ENCODE results near the gene BRICD5.

Gene BRICD5

GRCh38 chr16:2229632-2230250, 19.1 kb upstream of the BRICD5 start:
- no peak overlapping the region for H3K27ac ChIP-seq (ENCODE audit: low read length)
- peaks cover 48 to 49% of the 10 kb centered on the region in 2 donors for H3K36me3 ChIP-seq (ENCODE audit: control insufficient read depth in 2 of 2, insufficient read depth in 2 of 2, low read length in 2 of 2)
- H3K27me3 ChIP-seq (ENCODE audit: control insufficient read depth in 1 of 2, insufficient read depth in 2 of 2, low read length in 2 of 2): peaks cover 0 to 8% of the 10 kb centered on the region in 2 donors
- peaks cover 14% of the 10 kb centered on the region for H3K4me1 ChIP-seq (ENCODE audit: control insufficient read depth, insufficient read depth, low read length)
- H3K9me3 ChIP-seq (ENCODE audit: control insufficient read depth in 2 of 2, low read length in 2 of 2): no peaks in the 10 kb centered on the region
- H3K4me3 ChIP-seq (ENCODE audit: low read length in 2 of 2): no peak overlapping the region
- no peak overlapping the region for H3K9ac ChIP-seq (ENCODE audit: low read length in 2 of 2)

GRCh38 chr16:2229091-2229490, 18.4 kb upstream of the BRICD5 start:
- Histone ChIP-seq H3K27ac (ENCODE audit: low read length) (no peak overlapping the region), H3K27me3 (ENCODE audit: control insufficient read depth in 1 of 2, insufficient read depth in 2 of 2, low read length in 2 of 2) (peaks cover 0 to 8% of the 10 kb centered on the region in 2 donors), H3K9me3 (ENCODE audit: control insufficient read depth in 2 of 2, low read length in 2 of 2) (no peaks in the 10 kb centered on the region), H3K4me3 (ENCODE audit: low read length in 2 of 2) (no peak overlapping the region), H3K9ac (ENCODE audit: low read length in 2 of 2) (no peak overlapping the region), H3K4me1 (ENCODE audit: control insufficient read depth, insufficient read depth, low read length) (peaks cover 20% of the 10 kb centered on the region), H3K36me3 (ENCODE audit: control insufficient read depth in 2 of 2, insufficient read depth in 2 of 2, low read length in 2 of 2) (peaks cover 43 to 45% of the 10 kb centered on the region in 2 donors)

- peaks cover 0 to 6% of the 10 kb centered on the region in 2 donors for H3K27me3 ChIP-seq (ENCODE audit: control insufficient read depth in 1 of 2, insufficient read depth in 2 of 2, low read length in 2 of 2)
- H3K9ac ChIP-seq (ENCODE audit: low read length in 2 of 2): no peak overlapping the region
- H3K36me3 ChIP-seq (ENCODE audit: control insufficient read depth in 2 of 2, insufficient read depth in 2 of 2, low read length in 2 of 2): peaks cover 38 to 39% of the 10 kb centered on the region in 2 donors
- H3K4me3 ChIP-seq (ENCODE audit: low read length in 2 of 2): no peak overlapping the region
- H3K9me3 ChIP-seq (ENCODE audit: control insufficient read depth in 2 of 2, low read length in 2 of 2): no peaks in the 10 kb centered on the region
- H3K4me1 ChIP-seq (ENCODE audit: control insufficient read depth, insufficient read depth, low read length): peaks cover 23% of the 10 kb centered on the region
- no peak overlapping the region for H3K27ac ChIP-seq (ENCODE audit: low read length)
Measured at GRCh38 chr16:2228161-2228824, 17.6 kb upstream of the BRICD5 start.

- Histone ChIP-seq H3K27me3 (ENCODE audit: control insufficient read depth in 1 of 2, insufficient read depth in 2 of 2, low read length in 2 of 2) (peaks cover 0 to 2% of the 10 kb centered on the region in 2 donors), H3K4me3 (ENCODE audit: low read length in 2 of 2) (no peak overlapping the region), H3K9me3 (ENCODE audit: control insufficient read depth in 2 of 2, low read length in 2 of 2) (no peaks in the 10 kb centered on the region), H3K27ac (ENCODE audit: low read length) (no peak overlapping the region), H3K9ac (ENCODE audit: low read length in 2 of 2) (no peak overlapping the region), H3K4me1 (ENCODE audit: control insufficient read depth, insufficient read depth, low read length) (peaks cover 25% of the 10 kb centered on the region), H3K36me3 (ENCODE audit: control insufficient read depth in 2 of 2, insufficient read depth in 2 of 2, low read length in 2 of 2) (peaks cover 27 to 29% of the 10 kb centered on the region in 2 donors)
Measured at GRCh38 chr16:2226918-2227317, 16.3 kb upstream of the BRICD5 start.

- Histone ChIP-seq H3K36me3 (ENCODE audit: control insufficient read depth in 2 of 2, insufficient read depth in 2 of 2, low read length in 2 of 2) (peaks cover 21 to 23% of the 10 kb centered on the region in 2 donors), H3K9ac (ENCODE audit: low read length in 2 of 2) (no peak overlapping the region), H3K27ac (ENCODE audit: low read length) (no peak overlapping the region)
Measured at GRCh38 chr16:2226245-2226793, 15.7 kb upstream of the BRICD5 start.

GRCh38 chr16:2223942-2224486, 13.4 kb upstream of the BRICD5 start:
- Histone ChIP-seq H3K4me1 (ENCODE audit: control insufficient read depth, insufficient read depth, low read length) (peaks cover 24% of the 10 kb centered on the region), H3K27ac (ENCODE audit: low read length) (peak overlapping the region; percentile 55), H3K4me3 (ENCODE audit: low read length in 2 of 2) (peak overlapping the region; percentile 85 to 88), H3K27me3 (ENCODE audit: control insufficient read depth in 1 of 2, insufficient read depth in 2 of 2, low read length in 2 of 2) (no peaks in the 10 kb centered on the region), H3K9me3 (ENCODE audit: control insufficient read depth in 2 of 2, low read length in 2 of 2) (no peaks in the 10 kb centered on the region), H3K36me3 (ENCODE audit: control insufficient read depth in 2 of 2, insufficient read depth in 2 of 2, low read length in 2 of 2) (peaks cover 9 to 10% of the 10 kb centered on the region in 2 donors), H3K9ac (ENCODE audit: low read length in 2 of 2) (peak overlapping the region; percentile 83 to 87)

More at GRCh38 chr16:2226245-2226793, 15.7 kb upstream of the BRICD5 start:
- H3K9me3 ChIP-seq (ENCODE audit: control insufficient read depth in 2 of 2, low read length in 2 of 2): no peaks in the 10 kb centered on the region
- H3K27me3 ChIP-seq (ENCODE audit: control insufficient read depth in 1 of 2, insufficient read depth in 2 of 2, low read length in 2 of 2): no peaks in the 10 kb centered on the region
- H3K4me1 ChIP-seq (ENCODE audit: control insufficient read depth, insufficient read depth, low read length): peaks cover 25% of the 10 kb centered on the region
- H3K4me3 ChIP-seq (ENCODE audit: low read length in 2 of 2): no peak overlapping the region

GRCh38 chr16:2223221-2223941, 12.7 kb upstream of the BRICD5 start, which contains the start of gene E4F1:
TSS of gene E4F1 (plus strand) at chr16:2223591. CDS start at chr16:2223614, 23 bp downstream.
- Histone ChIP-seq H3K9ac (ENCODE audit: low read length in 2 of 2) (peak within 1 kb of the TSS; percentile 83 to 87), H3K27me3 (ENCODE audit: control insufficient read depth in 1 of 2, insufficient read depth in 2 of 2, low read length in 2 of 2) (no peaks in the 10 kb centered on the region), H3K27ac (ENCODE audit: low read length) (peak within 1 kb of the TSS; percentile 55), H3K36me3 (ENCODE audit: control insufficient read depth in 2 of 2, insufficient read depth in 2 of 2, low read length in 2 of 2) (peaks cover 4 to 5% of the 10 kb centered on the region in 2 donors), H3K4me3 (ENCODE audit: low read length in 2 of 2) (peak within 1 kb of the TSS; percentile 85 to 88), H3K4me1 (ENCODE audit: control insufficient read depth, insufficient read depth, low read length) (peaks cover 23% of the 10 kb centered on the region), H3K9me3 (ENCODE audit: control insufficient read depth in 2 of 2, low read length in 2 of 2) (no peaks in the 10 kb centered on the region)

- no peak overlapping the region for H3K9ac ChIP-seq (ENCODE audit: low read length in 2 of 2)
- H3K27ac ChIP-seq (ENCODE audit: low read length): no peak overlapping the region
- no peak overlapping the region for H3K4me3 ChIP-seq (ENCODE audit: low read length in 2 of 2)
- H3K36me3 ChIP-seq (ENCODE audit: control insufficient read depth in 2 of 2, insufficient read depth in 2 of 2, low read length in 2 of 2): peaks cover 0 to 3% of the 10 kb centered on the region in 2 donors
- no peaks in the 10 kb centered on the region for H3K9me3 ChIP-seq (ENCODE audit: control insufficient read depth in 2 of 2, low read length in 2 of 2)
- H3K27me3 ChIP-seq (ENCODE audit: control insufficient read depth in 1 of 2, insufficient read depth in 2 of 2, low read length in 2 of 2): no peaks in the 10 kb centered on the region
- peaks cover 25% of the 10 kb centered on the region for H3K4me1 ChIP-seq (ENCODE audit: control insufficient read depth, insufficient read depth, low read length)
Measured at GRCh38 chr16:2216330-2216729, 5.7 kb upstream of the BRICD5 start.

- Histone ChIP-seq H3K4me3 (ENCODE audit: low read length in 2 of 2) (peak within 1 kb of the TSS; percentile 77 to 81), H3K9me3 (ENCODE audit: control insufficient read depth in 2 of 2, low read length in 2 of 2) (no peaks in the 10 kb centered on the region), H3K4me1 (ENCODE audit: control insufficient read depth, insufficient read depth, low read length) (peaks cover 29% of the 10 kb centered on the region), H3K9ac (ENCODE audit: low read length in 2 of 2) (peak within 1 kb of the TSS; percentile 74 to 80), H3K36me3 (ENCODE audit: control insufficient read depth in 2 of 2, insufficient read depth in 2 of 2, low read length in 2 of 2) (peaks cover 0 to 3% of the 10 kb centered on the region in 2 donors), H3K27ac (ENCODE audit: low read length) (peak within 1 kb of the TSS; percentile 88), H3K27me3 (ENCODE audit: control insufficient read depth in 1 of 2, insufficient read depth in 2 of 2, low read length in 2 of 2) (no peaks in the 10 kb centered on the region)
Measured at GRCh38 chr16:2214719-2214968, 4.0 kb upstream of the BRICD5 start, which contains the start of gene PGP. TSS of gene PGP (minus strand) at chr16:2214840. CDS start at chr16:2214777, 63 bp downstream.

All from stomach smooth muscle (tissue), 2 donors.